ENCODE measurements around the gene C4orf51.

Gene C4orf51

DNA sequence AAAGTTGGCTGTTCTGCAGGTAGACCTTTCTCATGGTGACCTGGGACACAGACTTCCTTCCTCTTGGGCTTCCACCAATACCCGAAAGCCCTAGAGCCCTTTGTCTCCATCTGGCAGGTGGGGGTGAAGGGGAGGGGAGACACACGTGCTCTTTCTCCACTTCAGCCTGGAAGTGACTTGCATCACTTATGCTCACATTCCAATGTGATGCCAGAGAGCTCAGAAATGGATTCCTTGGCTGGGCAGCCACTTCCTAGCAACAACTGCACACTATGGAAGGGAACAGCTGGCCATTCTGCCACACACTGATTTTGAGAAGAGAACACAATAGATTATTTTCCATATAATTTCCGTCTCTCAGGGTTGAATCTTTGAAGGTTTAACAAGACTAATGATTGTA, 36.3 kb downstream of the C4orf51 start:
- DNase-seq: no peak

DNA sequence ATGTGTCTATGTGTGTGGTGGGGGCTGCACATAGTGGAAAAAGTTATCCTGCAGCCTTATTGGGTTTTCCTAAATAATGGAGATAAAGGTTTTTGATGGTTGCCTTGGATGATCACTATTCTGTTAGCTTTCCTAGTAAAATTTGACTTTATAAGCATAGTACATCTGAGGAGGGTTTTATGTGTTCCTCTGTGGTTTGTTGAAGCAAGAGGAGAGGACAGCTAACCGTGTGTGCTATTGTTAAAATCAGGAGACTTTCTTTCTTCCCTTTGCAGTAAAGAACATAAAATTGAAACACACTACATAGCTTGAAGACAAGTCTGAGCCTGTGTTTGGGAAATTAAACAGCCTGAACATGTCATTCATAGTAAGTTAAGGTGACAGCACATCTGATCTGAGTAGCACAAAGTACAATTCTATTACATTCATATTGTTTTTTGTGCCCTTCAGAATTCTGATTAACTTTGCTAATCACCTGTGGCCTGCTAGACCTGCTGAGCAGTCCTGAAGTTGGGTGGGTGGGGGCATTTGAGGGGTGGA, 36.8 kb downstream of the C4orf51 start:
- DNase-seq: no peak

DNA sequence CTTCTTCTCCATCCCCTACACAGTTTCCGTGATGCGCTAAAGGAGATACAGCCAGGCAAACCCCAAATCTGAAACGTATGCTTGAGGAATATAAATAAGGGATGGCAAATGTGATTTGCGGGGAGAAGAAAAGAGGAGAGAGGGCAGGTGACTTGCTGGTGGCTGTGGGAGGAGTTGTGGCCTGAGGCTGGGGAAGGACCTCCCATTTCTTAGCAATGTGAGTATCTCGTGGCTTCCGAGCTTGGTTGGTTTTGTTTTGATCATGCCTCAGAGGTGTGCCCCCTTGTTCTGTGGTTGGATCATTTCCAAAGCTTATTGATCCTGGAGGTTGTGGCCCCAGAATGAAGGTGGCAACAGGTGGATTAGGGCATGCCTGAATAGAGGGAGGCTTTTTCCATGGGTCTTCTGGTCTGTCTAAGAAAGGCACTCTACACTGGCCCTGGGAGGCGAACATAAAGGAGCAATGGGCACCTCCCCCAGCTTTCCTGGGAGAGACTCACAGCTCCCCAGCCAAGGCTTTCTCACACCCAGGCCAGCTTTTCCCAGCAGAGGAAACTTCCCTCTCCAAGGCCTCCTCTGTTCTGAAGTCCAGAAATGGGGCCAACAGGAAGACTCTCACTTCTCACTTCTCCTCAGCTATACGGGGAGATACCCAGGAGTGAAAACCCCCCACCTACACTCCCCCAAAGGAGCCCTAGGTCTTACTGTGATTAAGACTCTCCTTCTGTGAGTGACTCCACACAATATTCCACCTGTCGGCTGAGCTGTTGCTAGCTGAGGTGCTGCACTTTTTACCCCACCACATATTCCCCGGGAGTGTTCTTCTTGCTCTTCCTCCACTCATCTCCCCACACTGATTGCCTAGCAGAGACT, 40.0 kb downstream of the C4orf51 start:
- DNase-seq: no peak

DNA sequence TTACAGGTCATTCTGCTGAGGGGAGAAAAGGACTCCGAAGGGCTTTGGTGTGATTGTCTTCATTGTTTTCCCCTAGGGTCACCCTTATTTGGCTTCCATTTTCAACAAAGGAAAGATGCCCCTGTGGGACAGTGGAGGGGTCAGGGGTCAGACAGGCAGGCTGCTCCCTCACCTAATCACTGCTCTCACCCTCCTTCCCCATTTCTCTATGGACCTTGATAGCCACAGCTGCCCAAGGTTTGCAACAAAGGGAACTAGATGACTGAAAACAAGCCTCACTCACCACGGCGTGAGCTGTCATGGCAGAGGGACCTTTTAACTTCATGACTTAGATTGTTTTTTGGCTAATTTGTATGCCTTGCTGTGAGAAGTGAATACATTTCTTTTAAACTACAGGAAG, 40.7 kb downstream of the C4orf51 start:
- DNase-seq: no peak

DNA sequence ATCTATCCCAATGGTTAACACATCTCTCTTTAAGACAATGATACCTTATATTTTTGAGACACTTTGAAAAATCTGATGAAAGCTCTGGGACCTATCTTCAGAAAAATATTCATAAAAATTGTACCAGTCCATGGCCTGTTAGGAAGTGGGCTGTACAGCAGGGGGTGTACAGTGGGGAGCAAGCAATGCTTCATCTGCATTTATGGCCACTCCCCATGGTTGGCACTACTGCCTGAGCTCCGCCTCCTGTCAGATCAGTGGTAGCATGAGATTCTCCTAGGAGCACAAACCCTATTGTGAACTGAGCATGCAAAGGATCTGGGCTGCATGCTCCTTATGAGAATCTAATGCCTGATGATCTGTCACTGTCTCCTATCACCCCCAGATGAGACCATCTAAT, 42.6 kb downstream of the C4orf51 start:
- DNase-seq: no peak

DNA sequence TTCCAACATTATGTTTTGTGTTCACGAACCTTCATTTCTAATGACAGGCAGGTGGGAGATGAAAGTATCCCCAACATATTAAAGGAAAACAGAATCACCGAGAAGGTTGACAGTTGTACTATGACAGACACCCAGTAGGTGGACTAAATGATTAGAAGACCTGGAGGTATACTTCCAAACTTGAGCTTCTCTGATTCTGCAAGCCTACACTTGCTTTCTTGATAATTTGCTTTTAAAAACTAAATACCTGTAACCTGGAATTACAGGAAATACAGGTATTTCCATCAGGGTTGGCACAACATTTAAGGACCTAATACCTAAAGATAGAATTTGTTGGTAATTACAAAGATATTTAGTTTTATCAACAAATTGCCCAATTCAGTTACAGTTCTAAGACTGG, 43.4 kb downstream of the C4orf51 start:
- no peak for DNase-seq

DNA sequence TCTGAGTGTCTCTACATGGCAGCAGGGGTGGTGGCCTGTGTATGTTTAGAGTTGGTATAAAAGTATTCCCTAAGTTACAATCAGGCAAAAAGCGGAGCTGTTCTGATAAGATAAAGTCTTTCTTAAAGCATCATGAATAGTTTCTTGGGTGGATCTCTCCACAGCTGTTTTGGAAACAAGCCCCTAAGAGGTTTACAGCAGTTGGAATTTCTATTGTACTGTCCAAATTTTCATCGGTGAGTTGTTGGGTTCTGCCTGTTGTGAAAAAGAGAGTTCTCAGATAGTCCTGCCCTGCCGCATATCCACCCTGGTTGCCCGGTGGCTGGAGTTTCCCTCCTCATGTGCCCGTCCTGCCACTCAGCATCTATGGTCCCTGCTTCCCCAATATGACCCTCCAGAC, 50.1 kb downstream of the C4orf51 start:
- DNase-seq: no peak

DNA sequence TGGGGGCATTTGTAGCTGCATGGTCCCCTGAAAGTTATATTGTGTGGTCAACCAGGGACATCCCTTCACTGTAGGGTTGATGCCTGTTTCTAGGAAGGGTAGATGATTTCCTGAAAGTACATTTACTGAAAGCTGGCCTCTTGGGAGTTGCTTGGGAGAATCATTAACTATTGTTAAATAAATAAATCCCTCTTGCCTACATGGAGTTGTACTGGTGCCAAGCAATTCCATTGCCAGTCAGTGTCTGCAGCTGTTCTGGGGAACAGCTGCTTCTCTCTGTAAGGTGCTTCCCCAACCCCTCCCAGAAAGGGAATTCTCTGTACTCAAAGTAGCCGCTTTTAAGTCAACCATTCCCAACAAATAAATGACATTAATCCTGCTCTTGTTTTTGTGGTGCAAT, 51.1 kb downstream of the C4orf51 start:
- no peak for DNase-seq

DNA sequence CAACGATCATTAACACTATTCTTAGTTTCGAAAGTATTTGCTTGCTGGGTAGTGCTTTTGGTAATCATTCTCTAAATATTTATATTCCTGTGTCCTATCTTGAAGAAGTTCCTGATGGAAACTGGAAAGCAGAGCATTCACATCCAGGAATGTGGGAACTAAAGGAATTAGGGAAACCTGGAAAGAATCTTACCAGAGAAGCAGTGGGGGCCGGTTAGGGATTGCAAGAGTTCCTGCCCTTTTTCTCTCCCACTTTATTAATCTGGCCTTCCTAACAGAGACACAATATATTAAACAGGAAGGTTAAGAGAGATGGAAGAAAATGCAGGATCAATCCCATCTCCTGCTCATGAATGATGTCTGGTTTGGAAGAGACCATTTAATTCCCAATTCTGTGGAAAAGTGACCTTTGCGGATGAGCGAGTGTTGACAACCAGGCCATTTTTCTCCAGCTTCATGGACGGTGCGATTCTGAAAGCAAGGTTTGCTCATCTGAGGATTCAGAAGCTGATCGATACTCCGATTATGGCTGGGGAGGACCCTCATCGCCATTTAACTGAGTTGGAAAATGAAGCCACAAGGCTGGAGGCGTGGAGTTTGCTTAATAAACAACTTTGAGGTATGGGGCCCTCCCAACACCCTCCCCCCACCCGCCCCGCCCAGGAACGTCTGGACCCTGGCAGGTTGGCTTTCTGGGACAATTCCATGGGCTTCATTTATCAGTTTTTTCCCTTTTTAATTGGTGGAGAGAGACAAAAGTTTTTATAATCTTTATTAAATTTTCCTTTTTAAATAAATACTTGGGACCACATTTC, 52.3 kb downstream of the C4orf51 start:
- no peak for DNase-seq

DNA sequence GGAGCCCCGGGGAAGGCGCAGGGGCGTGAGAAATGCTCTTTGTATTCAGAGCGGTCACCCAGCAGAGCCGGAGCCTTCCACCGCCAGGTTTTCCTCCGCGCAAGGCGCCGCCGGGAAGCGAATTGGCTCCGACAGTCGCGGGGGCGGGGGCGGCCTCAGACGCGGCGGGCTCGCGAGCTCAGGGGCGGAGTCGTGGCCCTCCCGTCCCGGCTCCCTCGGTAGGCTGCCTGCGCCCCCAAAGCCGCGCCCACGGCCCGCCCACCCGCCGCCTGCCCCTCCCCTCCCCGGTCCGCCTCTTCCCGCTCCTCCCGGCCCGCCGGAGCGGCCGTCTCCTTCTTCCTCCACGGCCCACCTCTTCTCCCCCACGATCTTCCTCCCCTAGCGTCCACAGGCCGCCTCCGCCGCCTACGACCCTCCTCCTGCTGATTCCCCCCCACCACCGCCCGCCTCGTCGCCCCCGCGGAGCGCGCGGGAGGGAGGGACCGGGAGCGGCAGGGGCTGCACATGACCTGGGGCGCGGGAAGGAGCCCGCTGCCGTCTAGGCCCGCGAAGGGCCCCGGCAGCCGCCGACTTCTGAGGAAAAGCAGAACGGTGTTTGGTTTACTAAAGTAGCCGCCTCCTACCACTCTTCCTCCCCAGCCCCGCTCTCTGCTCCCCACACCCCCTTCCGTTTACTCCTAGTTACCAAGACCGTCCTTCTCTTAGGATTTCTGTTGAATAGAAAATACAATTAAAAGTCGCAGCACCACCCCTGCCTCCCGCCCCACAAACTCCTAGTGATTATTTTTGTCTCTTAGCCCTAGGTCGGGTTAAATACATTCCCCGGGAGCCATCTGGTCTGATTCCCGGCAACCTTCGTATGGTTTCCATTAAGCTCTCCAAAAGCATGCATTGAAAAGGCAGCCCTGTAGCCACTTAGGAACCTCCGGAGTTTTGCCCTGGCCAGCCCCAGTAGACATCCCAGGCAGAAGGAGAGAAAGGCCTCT, 53.2 kb downstream of the C4orf51 start:
- peak; percentile 73 for DNase-seq

DNA sequence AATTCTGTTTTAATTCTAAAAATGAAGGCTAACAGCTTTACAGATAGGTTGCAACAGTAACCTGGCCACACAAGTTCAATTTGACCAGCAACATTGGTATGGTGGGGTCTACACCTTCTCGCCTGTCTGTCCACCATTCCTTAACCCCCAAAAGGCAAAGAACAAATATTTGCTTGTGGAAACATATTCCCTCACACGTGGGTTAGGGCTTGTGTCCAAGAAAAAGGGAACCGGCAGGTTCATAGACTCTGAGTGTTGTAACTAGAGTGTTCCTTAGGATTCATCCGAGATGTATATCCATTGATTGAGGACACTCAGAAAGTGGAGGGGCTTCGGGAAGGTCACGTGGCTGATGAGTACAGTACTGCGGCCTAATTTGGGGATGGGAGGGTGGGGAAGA, 54.1 kb downstream of the C4orf51 start:
- DNase-seq: no peak

DNA sequence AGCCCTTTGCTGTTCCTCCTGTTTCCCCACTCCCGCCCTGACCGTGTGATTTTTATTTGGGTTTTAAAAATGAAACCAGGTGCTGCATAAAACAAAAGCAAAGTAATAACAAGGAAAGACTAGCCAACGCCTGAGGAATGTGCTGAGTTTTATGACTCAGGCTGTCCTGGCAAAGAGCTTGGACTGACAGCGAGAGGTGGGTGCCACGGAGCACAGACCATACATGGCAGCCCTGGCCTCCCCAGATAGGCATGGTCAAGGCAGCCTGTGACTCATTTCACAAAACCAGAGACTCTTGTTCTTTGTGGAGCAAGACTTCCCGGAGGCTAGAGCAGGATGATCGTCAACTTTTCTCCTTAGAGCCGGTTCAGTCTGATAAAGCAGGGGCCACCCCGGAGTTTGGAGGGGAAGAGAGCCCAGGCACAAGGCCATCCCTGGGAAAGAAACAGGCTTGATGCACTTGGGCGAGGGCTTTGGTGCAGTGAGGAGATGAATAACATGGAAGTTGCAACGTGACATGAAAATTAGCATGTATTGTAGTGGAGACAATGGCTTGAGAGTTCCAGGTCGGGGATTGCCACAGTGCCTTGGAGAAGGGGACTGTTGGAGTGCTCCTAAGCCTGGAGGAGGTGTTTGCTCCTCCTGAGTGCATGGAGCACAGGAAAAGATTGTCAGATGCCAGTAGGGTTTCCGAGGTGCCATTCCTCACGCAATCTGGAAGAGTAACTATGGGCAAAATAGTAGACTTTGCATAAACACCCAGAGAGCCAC, 54.8 kb downstream of the C4orf51 start:
- no peak for DNase-seq

DNA sequence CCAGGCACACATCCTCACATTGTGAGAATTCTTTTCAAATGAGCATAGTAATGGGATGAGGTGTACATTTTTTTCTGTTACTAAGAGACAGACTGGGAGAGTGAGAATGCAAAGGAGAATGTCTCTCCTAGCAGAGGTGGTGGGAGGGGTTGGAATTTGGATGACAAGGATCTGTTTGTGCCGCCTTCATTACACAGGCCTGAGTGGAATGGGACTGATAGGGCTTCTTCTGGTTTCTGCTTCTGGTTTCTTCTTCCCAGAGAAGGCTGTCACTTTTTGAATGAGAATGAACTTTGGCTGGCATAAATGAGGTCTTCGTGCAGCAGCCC, 55.4 kb downstream of the C4orf51 start:
- DNase-seq: no peak

DNA sequence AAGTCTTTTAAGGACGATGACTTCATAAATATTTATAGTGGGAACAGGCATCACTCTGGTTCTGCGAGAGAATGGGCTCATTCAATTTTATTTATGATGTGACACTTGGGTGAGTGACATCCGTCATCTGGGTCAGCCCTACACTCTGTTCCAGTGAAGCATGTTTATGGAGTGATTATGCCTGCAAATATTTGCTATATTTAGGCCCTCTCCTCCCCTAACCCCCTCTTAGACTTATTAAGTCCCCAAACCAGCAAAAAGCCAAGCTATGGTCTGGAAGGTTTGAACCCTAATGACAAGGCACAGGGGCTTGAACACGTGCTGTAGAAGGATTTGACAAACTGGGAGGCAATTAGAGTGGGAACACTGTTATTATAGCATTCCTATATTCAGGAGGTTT, 55.9 kb downstream of the C4orf51 start:
- no peak for DNase-seq

DNA sequence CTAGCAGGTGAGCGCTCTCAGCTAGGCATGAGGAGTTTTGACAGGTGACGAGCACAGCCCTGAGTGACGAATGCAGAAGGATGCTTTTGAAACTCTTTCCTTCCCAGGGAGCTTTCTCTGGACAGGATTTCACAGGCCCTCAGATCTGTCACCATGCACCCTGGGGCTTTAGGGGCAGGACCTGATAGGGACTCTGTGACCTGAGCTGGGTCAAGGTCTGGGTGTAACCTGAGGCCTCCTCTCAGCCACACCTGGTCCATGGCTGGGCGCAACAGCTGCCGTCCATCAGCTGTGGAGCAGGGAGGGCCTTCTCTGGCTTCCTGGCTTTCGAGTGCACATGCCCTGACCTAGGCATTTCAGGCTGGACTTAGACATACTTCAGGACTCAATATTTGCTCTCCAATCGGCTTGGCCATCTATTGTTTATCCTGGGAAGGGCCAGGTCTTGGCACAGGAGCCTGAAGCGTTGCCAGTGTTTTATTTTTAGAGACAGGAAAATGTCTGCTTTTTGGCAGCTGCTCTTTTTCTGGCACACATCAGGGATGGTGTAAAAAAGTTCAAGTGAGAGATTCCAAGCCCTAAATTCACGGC, 56.4 kb downstream of the C4orf51 start:
- no peak for DNase-seq

DNA sequence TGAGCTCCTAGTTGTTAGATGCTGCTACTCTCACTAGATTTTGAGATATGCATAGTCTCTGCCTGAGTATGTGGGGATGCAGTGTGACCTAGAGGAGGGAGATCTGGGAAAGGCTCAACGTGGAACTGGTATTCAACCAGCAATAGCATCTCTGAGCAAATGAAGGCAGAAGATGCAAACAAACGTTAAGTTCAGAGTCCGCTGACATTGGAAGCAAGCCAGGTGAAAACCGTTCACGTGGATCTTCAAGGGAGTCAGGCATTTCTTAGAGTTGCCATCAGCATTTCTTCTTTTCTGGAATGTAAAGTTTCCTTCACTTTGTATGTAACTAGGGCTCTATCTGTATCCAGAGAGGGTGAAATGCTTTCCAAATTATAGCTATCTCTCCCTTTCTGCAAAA, 59.9 kb downstream of the C4orf51 start:
- DNase-seq: no peak

DNA sequence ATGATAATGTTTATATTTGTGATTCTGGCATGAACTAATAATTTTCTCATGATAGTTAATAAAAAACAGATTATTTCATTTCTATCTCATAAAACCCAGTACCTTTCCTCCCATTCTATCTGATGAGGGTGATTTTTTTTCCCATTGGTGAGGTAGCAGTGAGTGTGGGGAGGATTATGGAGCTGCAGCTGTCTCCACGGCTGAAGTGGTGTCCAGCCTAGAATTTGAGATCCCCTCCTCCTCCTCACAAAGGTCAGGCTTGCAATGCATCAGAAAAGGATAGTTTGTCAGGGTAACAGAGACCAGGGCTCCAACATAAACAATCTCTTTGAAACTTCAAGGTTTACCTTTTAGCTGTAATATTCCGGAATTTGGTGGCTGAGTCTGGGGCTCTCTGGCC, 60.9 kb downstream of the C4orf51 start:
- no peak for DNase-seq

DNA sequence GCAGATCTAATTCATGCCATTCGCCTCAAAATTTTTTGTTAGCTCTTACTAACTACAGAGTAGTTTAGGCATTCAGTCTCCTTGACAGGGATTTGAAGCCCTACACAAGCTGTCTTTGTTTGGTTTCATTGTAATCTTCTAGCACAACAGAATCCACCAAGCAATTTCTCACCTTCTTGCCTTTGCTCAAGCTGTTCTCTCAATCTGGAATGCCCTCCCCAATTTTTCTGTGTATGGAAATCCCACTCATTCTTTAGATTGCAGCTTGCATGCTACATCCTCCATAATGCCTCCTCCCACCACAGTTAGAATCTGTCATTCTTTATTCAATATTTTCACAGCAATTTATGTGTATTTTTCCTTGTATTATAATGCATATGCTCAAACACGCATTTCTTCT, 63.7 kb downstream of the C4orf51 start:
- DNase-seq: no peak

DNA sequence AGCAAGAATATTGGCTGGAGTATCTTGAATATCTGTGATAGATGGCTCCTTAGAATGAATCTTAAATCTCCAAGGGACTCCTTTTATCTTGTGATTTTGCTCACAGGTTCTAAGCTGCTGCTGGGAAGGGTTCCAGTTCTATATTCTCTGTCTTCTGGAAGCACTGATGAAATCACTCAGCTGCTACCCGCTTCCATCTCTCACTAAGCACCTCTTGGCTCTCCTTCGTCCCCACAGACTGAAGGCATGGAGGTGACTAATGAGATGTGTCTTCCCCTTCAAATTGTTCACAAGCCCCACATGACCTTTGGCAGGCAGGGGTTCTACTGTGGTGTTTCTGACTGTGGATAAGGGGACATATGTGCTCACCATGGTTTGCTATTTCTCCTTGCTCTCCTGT, 75.9 kb downstream of the C4orf51 start:
- no peak for DNase-seq

DNA sequence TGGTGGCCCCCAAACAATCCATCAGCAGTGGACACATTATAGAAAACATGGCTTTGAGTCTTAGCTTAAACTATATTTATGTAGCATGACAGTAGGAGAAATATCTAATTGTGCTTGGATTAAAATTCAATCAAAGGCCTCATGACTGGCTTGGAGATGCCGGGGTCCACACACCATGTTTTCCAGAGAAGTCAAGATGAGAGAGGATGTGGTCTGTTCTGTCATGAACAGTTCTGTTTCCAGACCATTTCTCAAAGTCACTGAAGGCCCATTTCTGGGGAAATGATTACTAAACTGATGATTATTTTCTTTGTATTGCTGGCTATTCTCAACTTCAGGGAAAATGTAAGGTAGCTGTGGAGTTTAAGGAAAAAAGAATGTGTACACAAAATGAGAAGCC, 76.3 kb downstream of the C4orf51 start:
- DNase-seq: no peak

DNA sequence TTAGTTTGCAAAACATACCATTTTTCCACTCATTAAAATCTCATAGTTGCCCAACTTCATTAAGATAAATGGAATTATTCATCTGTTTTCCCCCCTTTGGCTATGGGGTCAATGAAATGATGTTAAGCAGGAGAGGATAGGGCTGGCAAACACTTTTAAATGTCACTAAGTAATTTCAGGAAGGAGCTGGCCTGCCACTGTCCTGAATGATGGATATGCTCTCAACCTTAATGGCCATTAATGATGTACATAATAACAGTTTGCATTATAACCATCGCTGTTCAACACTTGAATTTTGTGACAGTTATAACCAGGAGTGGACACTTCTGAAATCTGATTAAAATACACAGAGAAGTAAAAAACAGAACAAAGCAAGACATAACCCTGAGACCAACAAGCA, 77.2 kb downstream of the C4orf51 start:
- DNase-seq: no peak

DNA sequence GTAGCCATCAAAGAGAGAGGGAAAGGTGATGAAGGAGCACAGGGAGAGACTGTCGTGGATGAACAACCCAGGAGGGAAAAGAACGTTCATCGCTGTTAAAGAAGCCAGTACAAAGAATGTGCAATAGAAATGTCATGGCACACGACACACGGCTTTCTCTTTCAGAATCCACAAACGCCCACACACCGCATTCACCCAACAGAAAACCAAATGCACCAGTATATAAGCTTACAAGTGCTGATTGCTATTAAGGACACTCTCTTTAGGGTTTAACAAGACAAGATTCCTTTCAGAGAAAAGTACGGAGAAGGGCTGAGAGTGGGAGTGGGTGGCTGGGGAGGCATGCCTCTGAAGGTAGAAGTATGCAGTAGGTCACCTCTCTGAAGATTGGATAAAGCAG, 80.2 kb downstream of the C4orf51 start:
- no peak for DNase-seq
